GDM1 (cell line): ENCODE measurements around the gene NAIP.
"Not testable (repeated sequence)": the region's sequence is repeated elsewhere in the genome, so short reads cannot be mapped to it uniquely, and the experiment has no call there.

Source experiments
- DNase-seq: peaks from one replicate; lab custom pipeline; 2025; lab: John Stamatoyannopoulos, UW

NAIP gene, protein sequence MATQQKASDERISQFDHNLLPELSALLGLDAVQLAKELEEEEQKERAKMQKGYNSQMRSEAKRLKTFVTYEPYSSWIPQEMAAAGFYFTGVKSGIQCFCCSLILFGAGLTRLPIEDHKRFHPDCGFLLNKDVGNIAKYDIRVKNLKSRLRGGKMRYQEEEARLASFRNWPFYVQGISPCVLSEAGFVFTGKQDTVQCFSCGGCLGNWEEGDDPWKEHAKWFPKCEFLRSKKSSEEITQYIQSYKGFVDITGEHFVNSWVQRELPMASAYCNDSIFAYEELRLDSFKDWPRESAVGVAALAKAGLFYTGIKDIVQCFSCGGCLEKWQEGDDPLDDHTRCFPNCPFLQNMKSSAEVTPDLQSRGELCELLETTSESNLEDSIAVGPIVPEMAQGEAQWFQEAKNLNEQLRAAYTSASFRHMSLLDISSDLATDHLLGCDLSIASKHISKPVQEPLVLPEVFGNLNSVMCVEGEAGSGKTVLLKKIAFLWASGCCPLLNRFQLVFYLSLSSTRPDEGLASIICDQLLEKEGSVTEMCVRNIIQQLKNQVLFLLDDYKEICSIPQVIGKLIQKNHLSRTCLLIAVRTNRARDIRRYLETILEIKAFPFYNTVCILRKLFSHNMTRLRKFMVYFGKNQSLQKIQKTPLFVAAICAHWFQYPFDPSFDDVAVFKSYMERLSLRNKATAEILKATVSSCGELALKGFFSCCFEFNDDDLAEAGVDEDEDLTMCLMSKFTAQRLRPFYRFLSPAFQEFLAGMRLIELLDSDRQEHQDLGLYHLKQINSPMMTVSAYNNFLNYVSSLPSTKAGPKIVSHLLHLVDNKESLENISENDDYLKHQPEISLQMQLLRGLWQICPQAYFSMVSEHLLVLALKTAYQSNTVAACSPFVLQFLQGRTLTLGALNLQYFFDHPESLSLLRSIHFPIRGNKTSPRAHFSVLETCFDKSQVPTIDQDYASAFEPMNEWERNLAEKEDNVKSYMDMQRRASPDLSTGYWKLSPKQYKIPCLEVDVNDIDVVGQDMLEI (N-terminal part only)

GRCh38 chr5:71025289-71025953 lies at the start of gene NAIP:
NAIP (minus strand) TSS chr5:71025339; CDS start chr5:71012915, 12,424 bp downstream.
- DNase-seq, result not testable (repeated sequence)

- not testable (repeated sequence) for DNase-seq
Observed at GRCh38 chr5:71067262-71067928, 42.3 kb upstream of the NAIP start, which contains the start of gene GTF2H2. GTF2H2 (minus strand) TSS chr5:71067676; CDS start chr5:71062763, 4,913 bp downstream.

DNA sequence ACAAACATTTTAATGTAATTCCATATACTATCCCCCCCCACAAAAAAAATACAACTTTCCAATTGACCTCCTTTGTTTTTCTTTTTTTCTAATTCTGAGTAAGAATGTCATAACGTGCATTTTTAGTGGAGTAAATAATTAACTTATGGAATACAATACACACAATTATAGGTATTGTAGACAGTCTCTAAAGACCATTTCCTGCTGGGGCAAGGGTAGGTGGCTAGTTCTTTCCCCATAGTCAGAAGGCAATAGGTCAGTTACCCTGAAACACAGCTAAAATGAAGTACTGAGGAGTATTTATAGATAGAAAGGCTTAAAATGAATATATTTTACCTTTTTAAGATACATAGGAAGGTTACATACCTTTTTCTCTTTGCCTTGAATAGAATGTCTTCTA lies 36.2 kb upstream of the NAIP start:
- not testable (repeated sequence) for DNase-seq

DNA sequence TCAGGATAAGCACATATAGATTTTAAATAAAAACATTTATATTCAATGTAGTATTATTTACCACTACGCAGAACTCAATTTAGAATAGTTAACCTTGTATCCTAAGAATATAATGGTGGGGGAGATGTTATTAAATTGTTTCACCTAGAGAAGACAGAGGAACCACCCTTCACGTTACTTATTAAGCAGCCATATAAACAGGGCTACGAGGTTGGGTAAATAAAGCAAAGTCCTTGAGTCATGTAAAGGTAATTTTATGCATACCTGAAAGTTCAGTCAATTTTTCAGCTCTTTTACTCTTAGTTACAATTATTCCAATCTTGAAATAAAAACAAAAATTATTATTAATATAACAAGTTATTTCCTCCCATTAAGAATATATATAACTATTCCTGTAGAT lies 34.3 kb upstream of the NAIP start:
- not testable (repeated sequence) for DNase-seq

GRCh38 chr5:71044808-71045207 lies 19.7 kb upstream of the NAIP start:
- DNase-seq, result not testable (repeated sequence)

- not testable (repeated sequence) for DNase-seq
Observed at GRCh38 chr5:71044128-71044527, 19.0 kb upstream of the NAIP start.

- not testable (repeated sequence) for DNase-seq
Observed at GRCh38 chr5:71031046-71031776, 6.1 kb upstream of the NAIP start.

GRCh38 chr5:71020643-71021042 lies 4.5 kb downstream of the NAIP start:
- DNase-seq, result not testable (repeated sequence)

- DNase-seq, result not testable (repeated sequence)
Observed at GRCh38 chr5:71018376-71019005, 6.6 kb downstream of the NAIP start.

DNA sequence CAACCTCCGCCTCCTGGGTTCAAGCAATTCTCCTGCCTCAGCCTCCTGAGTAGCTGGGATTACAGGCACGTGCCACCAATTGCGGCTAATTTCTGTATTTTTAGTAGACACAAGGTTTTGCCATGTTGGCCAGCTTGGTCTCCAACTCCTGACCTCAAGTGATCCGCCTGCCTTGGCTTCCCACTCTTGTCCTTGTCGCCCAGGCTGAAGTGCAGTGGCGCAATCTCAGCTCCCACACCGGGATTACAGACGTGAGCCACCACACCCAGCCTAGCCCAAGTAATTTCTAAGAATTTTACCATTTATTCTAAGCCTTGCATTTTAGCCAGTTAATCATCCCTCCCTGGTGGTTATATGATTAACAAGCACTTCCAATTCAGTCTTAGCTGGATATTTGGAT lies 11.0 kb downstream of the NAIP start:
- no peak for DNase-seq

- no peak for DNase-seq
Observed at GRCh38 chr5:71013575-71013974, 11.6 kb downstream of the NAIP start.

DNA sequence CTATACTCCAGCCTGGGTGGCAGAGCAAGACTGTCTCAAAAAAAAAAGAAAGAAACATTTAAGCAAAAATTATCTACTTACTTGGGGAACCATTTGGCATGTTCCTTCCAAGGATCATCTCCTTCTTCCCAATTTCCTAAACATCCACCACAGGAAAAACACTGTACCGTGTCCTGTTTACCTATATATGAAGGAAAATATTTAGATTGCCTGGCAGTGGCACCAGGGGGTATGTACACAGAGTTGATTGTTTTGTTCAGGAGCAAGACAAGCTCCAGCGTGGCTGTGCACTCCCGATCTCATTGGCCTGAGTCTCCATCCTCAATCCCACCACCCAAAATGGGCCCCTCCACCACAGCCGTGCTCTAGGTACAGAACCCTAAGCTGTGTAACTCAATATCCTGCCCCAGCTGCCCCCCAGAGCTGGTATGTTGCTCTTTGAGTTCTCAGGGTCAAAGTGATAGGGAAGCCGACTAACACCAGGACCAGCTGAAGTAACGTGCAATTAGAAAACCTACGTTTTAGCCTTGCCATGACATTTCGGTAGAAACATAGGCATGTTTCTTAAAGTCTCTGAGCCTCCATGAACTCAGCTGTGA lies 13.8 kb downstream of the NAIP start:
- no peak for DNase-seq

GRCh38 chr5:71006983-71007382 lies 18.2 kb downstream of the NAIP start:
- DNase-seq, result not testable (repeated sequence)

DNA sequence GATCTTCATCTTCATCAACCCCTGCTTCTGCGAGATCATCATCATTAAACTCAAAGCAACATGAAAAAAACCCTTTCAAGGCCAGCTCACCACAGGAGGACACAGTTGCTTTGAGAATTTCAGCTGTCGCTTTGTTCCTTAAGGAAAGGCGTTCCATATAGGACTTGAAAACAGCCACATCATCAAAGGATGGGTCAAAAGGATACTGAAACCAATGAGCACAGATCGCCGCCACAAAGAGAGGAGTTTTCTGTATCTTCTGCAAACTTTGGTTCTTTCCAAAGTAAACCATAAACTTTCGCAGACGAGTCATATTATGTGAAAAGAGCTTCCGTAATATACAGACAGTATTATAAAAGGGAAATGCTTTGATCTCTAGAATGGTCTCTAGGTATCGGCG lies 40.3 kb downstream of the NAIP start:
- DNase-seq, result not testable (repeated sequence)

GRCh38 chr5:70967220-70967619 lies 57.9 kb downstream of the NAIP start:
- not testable (repeated sequence) for DNase-seq

DNA sequence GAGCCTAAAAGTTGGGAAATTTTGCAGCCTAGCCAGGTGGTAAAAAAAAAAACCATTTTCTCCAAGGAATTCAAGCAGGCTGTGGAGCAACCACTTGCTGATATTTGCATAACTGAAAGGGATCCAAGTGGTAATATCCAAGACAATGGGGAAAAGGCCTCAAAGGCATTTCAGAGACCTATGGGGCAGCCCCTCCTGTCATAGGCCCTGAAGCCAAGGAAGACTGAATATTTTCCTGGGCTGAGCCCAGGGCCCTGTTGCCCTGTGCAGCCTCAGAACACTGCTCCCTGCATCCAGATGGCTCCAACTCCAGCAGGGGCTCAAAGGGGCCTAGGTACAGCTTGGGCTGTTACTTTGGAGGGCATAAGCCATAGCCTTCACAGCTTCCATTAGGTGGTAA lies 60.6 kb downstream of the NAIP start:
- DNase-seq, result not testable (repeated sequence)

DNA sequence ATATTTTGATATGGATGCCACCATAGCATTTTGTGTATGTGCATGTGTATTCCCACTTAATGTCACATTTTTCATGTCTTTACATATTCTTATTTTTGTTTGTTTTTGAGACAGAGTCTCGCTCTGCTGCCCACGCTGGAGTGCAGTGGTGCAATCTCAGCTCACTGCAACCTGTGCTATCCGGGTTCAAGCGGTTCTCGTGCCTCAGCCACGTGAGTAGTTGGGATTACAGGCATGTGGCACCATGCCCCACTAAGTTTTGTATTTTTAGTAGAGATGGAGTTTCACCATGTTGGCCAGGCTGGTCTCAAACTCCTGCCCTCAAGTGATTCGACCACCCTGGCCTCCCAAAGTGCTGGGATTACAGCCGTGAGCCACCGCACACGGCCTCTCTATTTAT lies 72.1 kb downstream of the NAIP start:
- not testable (repeated sequence) for DNase-seq

GRCh38 chr5:70932560-70932959 lies 92.6 kb downstream of the NAIP start:
- DNase-seq, result not testable (repeated sequence)

DNA sequence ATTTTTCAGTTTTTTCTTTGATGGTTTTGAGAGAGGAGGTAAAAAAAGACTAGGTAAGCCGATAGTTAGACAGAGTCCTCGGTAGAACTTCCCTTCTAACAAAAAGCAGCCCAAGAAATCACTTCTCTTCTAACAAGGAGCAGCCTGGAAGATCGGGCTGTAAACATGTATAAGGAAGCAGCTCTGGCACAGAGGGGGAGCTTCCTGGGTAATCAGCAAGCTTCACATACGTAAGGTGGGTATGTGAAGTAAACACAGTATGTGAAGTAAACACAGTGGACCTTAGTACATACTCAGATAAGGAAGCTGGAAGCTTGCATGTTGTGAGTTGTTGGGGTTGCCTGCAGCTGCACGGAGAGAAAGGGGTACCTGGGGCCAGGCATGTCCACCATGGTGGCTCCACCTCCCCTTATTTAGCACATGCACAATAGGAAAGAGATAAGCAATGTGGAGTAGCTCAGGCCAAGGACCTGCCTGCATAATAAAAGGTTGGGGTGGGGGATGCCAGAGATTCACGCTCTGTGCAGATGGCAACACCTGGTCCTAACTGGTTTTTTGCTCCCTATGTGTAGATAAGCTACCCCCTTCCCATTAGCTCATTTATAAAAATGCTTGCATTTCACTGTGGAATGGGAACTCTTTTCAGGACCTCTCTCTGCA lies 93.3 kb downstream of the NAIP start:
- DNase-seq, result not testable (repeated sequence)
